GM12878 (cell line): Measurements from ENCODE around the gene AAGAB.

Source experiments
- EP300 ChIP-seq, 2 experiments: fragments of 150-350 bp in 1 of 2; IDR thresholded peaks; 2 replicates each; pipeline ENCODE4 v1.6.1; 2011 to 2012; ENCODE audit warnings: low read depth in 2 of 2, low read length in 2 of 2, borderline replicate concordance in 1 of 2, improper control_type of control experiment in 1 of 2, inconsistent platforms in 1 of 2; ENCODE audit not compliant: control insufficient read depth in 1 of 2
- TCF7 ChIP-seq: IDR thresholded peaks from 2 replicates; pipeline ENCODE4 v1.6.1; 2014; ENCODE audit warnings: antibody characterized with exemption, borderline replicate concordance

DNA sequence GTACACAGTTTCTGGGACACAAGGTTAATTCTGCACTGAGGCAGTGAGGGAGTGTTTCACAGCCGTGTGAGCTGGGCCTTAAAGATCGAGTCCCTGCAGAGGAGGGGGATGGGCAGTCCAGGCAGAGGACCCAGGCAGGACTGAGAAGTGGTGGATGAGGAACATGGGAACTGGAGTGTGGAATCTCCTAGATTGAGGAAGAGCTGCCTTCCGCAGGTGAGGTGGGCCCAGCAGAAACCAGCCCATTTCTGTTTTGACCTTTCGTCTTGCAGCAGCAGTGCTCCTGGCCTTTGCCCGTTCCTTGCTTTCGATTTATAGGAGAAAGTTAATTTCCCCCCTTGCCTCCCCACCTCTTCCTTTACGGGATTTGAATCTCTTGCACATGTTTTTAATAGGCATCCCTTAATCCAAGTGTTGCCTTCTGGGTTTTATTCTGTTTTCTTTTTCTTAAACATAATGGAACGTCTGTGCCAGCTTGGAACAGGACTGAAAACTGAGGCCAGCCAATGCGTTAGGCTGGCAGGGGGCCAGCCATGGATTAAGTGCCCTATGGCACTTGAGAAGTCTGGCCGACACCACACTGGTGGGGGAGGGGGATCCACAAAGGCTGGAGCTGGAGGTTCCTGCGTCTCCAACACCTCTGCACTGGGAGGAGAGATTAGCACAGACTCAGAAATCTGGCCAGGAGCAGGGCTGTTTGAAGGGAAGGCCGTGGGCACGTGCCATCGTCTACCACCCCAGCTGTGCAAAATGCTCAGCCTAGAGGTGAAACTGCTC is 78.1 kb downstream of the AAGAB start:
- TF ChIP-seq TCF7 = no peak
- no peak for TF ChIP-seq EP300 (IDR thresholded peaks at IDR 0.05; ENCODE audit: borderline replicate concordance in 1 of 2, control insufficient read depth in 1 of 2, low read depth in 2 of 2, low read length in 2 of 2)
